NCI-H1436 (cell line): ENCODE results near the gene NARF.
A peak's percentile ranks its signal among the peaks of the same experiment; 100 is the strongest.
"Not testable (repeated sequence)": the region's sequence is repeated elsewhere in the genome, so short reads cannot be mapped to it uniquely, and the experiment has no call there.

Experiments
- DNase-seq: peaks from one replicate; lab custom pipeline; 2025; lab: John Stamatoyannopoulos, UW

The NARF gene

GRCh38 chr17:82458179-82458884, at the start of gene NARF:
TSS of gene NARF (plus strand) at chr17:82458741. CDS start at chr17:82458804, 63 bp downstream.
- peak; percentile 99 for DNase-seq

- no peak for DNase-seq
Observed at GRCh38 chr17:82408938-82409318, 49.6 kb upstream of the NARF start.

- no peak for DNase-seq
Observed at GRCh38 chr17:82410014-82410716, 48.4 kb upstream of the NARF start.

DNA sequence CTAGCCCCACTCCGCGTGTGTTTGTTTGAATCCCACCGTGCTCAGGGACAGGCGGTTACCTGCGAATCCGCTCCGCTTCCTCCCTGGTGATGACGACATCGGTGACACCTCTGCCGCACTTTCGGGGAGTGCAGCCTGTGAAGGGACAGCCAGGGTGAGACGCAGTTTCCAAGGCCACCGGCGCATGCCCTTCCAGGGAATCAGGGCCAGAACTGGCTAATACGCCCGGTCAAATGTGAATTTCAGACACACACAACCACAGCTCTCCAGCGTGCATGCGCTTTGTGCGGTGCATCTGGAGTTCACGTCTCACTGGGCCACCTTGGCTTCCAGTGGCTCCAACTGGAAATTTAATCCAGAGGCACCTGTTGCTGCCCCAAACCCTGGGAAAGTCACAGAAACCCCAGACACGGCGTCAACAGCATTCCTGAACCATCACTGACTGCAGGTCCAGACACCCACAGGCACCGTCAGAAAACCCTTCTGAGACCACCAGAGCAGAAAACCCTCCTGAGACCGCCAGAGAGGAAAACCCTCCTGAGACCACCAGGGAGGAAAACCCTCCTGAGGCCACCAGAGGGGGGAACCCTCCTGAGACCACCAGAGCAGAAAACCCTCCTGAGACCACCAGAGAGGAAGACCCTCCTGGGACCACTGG, 47.0 kb upstream of the NARF start:
- no peak for DNase-seq

- DNase-seq = not testable (repeated sequence)
Observed at GRCh38 chr17:82412081-82412480, 46.5 kb upstream of the NARF start.

DNA sequence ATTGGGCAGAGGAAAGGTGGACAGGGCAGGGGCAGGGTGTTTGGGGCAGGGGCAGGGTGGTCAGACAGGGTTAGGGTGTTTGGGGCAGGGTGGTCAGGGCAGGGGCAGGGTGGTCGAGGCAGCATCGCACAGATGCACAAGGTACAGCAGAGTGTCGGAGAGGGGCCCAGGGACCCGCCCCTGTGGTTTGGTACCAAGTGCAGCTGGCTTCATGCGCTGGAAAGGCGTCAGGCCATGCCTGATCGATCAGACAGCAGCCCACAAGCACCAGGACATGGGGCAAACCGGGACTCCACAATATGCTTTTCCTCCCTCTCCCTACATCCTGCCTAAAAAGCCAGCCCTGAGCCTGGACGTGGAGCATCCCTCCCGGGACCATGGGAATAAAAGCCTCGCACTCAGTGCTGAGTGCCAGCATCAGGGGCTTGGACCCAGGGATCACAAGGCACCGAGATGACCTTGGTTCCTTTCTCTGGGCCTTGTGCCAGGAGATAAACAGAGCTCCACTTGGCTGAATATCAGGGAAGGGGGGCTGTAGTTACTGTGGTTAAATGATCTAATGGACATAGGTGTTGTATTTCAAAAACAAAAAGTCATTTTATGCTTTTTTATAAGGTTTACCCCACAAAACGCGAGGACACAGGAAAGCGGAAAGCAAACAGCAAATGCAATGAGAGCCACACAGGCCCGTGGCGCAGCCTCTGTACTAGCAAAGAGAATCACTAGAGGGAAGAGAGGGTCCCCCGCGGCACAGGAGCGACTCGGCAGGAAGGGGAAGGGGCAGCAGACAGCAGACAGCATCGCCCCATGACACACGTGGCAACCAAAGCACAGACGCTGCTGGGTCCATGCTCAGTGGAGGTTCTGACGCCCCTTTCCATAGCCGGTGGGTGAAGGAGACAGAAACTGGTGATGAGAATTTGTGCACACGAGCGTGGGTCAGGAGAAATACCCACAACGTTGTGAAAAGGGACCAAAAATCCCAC, 45.7 kb upstream of the NARF start:
- DNase-seq = no peak

GRCh38 chr17:82414548-82415281, 43.8 kb upstream of the NARF start:
- DNase-seq = peak; percentile 41

- no peak for DNase-seq
Observed at GRCh38 chr17:82415336-82415735, 43.2 kb upstream of the NARF start.

DNA sequence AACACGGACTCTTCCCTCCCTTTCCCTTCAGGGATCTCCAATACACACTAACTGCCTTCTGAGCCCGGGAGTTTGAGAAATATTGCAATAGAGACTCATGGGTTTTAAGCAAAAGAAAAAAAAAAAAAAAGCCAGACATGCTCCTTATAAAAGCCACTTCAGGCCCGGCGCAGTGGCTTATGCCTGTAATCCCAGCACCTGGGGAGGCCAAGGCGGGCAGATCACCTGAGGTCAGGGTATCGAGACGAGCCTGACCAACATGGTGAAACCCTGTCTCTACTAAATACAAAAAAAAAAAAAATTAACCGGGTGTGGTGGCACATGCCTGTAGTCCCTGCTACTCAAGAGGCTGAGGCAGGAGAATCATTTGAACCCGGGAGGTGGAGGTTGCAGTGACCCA, 42.8 kb upstream of the NARF start:
- DNase-seq = no peak

GRCh38 chr17:82416264-82416663, 42.3 kb upstream of the NARF start:
- DNase-seq = no peak

DNA sequence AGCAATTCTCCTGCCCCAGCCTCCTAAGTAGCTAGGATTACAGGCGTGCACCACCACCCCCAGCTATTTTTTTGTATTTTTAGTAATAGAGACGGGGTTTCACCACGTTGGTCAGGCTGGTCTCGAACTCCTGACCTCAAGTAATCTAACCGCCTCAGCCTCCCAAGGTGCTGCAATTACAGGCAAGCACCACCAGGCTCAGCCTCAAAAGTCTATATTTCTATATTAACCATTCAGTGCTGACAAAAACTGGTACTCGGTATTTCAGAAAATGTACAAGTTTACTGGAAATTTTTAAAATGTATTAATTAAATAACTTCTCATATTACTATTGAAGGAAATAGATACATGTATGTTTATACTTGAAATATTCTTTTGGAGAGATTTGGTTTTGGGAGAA, 41.8 kb upstream of the NARF start:
- no peak for DNase-seq

GRCh38 chr17:82418001-82418986, 40.2 kb upstream of the NARF start, which contains the start of the genes HEXD and OGFOD3:
TSS of gene HEXD (plus strand) at chr17:82418347. CDS start at chr17:82419800, 1,453 bp downstream.
TSS of gene OGFOD3 (minus strand) at chr17:82418586. CDS start at chr17:82418485, 101 bp downstream.
- peak; percentile 90 for DNase-seq

GRCh38 chr17:82419540-82419939, 39.0 kb upstream of the NARF start:
- no peak for DNase-seq

DNA sequence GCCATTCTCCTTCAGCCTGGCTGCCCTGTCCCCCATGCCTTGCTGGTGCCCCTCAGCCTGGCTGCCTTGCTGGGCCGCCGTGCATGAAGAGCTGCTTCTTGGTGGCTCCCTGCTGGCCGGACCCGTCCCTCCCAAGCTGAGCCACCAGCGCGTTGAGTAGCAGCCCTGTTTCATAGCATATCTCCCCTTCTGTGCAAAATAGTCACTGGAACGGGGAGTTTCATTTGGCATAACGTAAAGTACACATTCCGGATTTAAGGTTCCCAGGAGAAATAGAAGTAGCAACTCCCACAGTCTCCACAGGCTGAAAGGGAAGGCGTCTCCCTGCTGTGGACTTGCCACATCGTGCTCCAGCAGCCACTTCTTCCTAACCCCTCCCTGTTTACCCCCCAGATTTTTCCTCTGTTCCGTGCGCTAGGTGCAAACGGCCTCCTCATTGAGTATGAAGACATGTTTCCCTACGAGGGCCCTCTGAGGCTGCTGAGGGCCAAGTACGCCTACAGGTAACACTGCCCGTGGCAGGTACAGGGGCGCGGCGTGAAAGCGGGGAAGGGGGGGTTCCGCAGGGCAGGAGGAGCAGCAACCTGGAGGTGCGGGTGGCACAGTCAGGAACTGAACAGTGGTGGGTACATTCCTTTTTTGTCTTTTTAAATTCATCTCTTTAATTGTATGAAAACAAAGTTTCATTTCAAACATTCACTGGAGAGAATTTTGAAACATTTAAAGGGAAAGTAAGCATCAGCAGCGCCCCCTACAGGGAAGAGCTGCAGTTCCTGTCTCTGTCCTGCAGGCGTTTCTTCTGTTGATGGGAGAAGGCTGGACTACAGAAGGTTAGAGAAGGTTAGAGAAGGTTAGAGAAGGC, 34.3 kb upstream of the NARF start:
- DNase-seq = peak; percentile 49

GRCh38 chr17:82424863-82425159, 33.7 kb upstream of the NARF start:
- DNase-seq = no peak

- DNase-seq = no peak
Observed at GRCh38 chr17:82428546-82428945, 30.0 kb upstream of the NARF start.

GRCh38 chr17:82429824-82430223, 28.7 kb upstream of the NARF start:
- no peak for DNase-seq

DNA sequence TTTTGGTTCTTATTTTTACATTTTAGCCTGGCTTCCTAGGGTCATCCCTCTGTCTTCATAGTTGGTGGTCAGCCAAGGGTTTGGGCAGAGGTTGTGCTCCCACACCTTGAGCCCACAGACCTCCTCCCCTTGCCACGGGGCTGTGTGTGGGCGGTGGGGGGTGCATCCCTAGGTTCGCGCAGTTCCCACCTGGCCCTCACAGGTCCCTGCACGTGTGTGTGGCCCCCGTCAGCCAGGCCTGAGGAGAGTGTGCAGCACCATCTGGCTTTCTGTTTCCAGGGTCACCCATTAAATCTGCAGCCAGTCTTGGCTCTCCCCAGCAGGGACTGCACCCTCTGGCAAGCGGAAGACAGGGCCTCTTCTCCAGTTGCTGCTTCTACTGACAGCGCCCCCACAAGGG, 26.5 kb upstream of the NARF start:
- DNase-seq = no peak
